OCI-LY1 (cell line): ENCODE measurements around the gene C11orf98.

Experiments used
- H2AFZ ChIP-seq: fragments of 200-600 bp; sonication (generic), shearing (Covaris generic); 2 replicates; pipeline ENCODE4 v1.6.0; 2014; ENCODE audit warnings: antibody characterized with exemption, mild to moderate bottlenecking, low read length
- H3F3A ChIP-seq: fragments of 200-600 bp; sonication (generic), shearing (Covaris generic); 2 replicates; pipeline ENCODE4 v1.6.0; 2014; ENCODE audit warnings: mild to moderate bottlenecking, antibody characterized with exemption, low read length, moderate library complexity; ENCODE audit not compliant: insufficient read depth
- H3K27ac ChIP-seq: fragments of 200-600 bp; sonication (generic); 2 replicates; pipeline ENCODE4 v1.5.1; 2014; ENCODE audit warnings: low read length, mixed run types, mild to moderate bottlenecking, low read depth; ENCODE audit not compliant: poor library complexity, severe bottlenecking
- H3K27me3 ChIP-seq: fragments of 200-600 bp; sonication (generic); 2 replicates; pipeline ENCODE4 v1.6.0; 2014; ENCODE audit warnings: antibody characterized with exemption, mild to moderate bottlenecking, low read length, moderate library complexity; ENCODE audit not compliant: insufficient read depth
- H3K36me3 ChIP-seq: fragments of 200-600 bp; sonication (generic); 2 replicates; pipeline ENCODE4 v1.6.1; 2014; ENCODE audit warnings: mild to moderate bottlenecking, antibody characterized with exemption, low read length, moderate library complexity, mixed read lengths; ENCODE audit not compliant: insufficient read depth
- H3K4me1 ChIP-seq: fragments of 200-600 bp; sonication (generic); 2 replicates; pipeline ENCODE4 v1.5.1; 2014; ENCODE audit warnings: mild to moderate bottlenecking, low read length, moderate library complexity; ENCODE audit not compliant: insufficient read depth, severe bottlenecking
- H3K4me2 ChIP-seq: fragments of 200-600 bp; sonication (generic), shearing (Covaris generic); 2 replicates; pipeline ENCODE4 v1.6.1; 2014; ENCODE audit warnings: low read length
- H3K4me3 ChIP-seq: fragments of 200-600 bp; sonication (generic); 2 replicates; pipeline ENCODE4 v1.5.1; 2014; ENCODE audit warnings: low read length, low read depth, mild to moderate bottlenecking, mixed read lengths; ENCODE audit not compliant: poor library complexity, severe bottlenecking
- H3K79me2 ChIP-seq: fragments of 200-600 bp; shearing (Covaris generic); 2 replicates; pipeline ENCODE4 v1.6.1; 2016; ENCODE audit warnings: mixed run types, low read length, mixed read lengths; ENCODE audit not compliant: insufficient read depth
- H3K9ac ChIP-seq: fragments of 200-600 bp; sonication (generic), shearing (Covaris generic); 2 replicates; pipeline ENCODE4 v1.6.1; 2014; ENCODE audit warnings: mild to moderate bottlenecking, low read length, mixed read lengths
- H3K9me2 ChIP-seq: fragments of 200-600 bp; sonication (generic), shearing (Covaris generic); 2 replicates; pipeline ENCODE4 v1.6.1; 2014; ENCODE audit warnings: low read depth, mild to moderate bottlenecking, low read length, mixed read lengths
- H3K9me3 ChIP-seq: fragments of 200-600 bp; shearing (Covaris generic); 2 replicates; pipeline ENCODE4 v1.6.1; 2014; ENCODE audit warnings: low read length, mixed read lengths
- H4K20me1 ChIP-seq: fragments of 200-600 bp; sonication (generic), shearing (Covaris generic); 2 replicates; pipeline ENCODE4 v1.6.0; 2016; ENCODE audit warnings: mild to moderate bottlenecking, low read length; ENCODE audit not compliant: insufficient read depth
- CTCF ChIP-seq: fragments of 200-600 bp; sonication (generic), shearing (Covaris generic); IDR thresholded peaks from 2 replicates; pipeline ENCODE4 v1.5.1; 2017; ENCODE audit warnings: mild to moderate bottlenecking, antibody characterized with exemption, low read length, moderate library complexity, mixed read lengths
- EZH2 ChIP-seq: fragments of 200-600 bp; sonication (generic), shearing (Covaris generic); IDR thresholded peaks from 2 replicates; pipeline ENCODE4 v1.8.0; 2017; ENCODE audit warnings: borderline replicate concordance, mixed run types, mild to moderate bottlenecking, antibody characterized with exemption, low read length, moderate library complexity, mixed read lengths

C11orf98 gene

GRCh38 chr11:62673196-62673525 is 8.2 kb upstream of the C11orf98 start:
- TF ChIP-seq CTCF (no peak), EZH2 (no peak)
- Histone ChIP-seq H3K36me3 (peaks cover 34% of the 10 kb centered on the region; the same call in 1 of the 2 replicates), H3K9me3 (no peaks in the 10 kb centered on the region), H2AFZ (no peak overlapping the region), H3F3A (no peaks in the 10 kb centered on the region), H3K9me2 (no peaks in the 10 kb centered on the region), H3K9ac (peak overlapping the region; percentile 95), H3K4me3 (peak overlapping the region; percentile 91), H3K79me2 (0 out of 2 replicates have a peak, but pooled peaks cover 4% of the 10 kb centered on the region), H3K4me1 (peaks cover 52% of the 10 kb centered on the region), H3K27ac (peak overlapping the region; percentile 93), H3K27me3 (no peaks in the 10 kb centered on the region), H4K20me1 (no peaks in the 10 kb centered on the region), H3K4me2 (peak overlapping the region; percentile 93)

GRCh38 chr11:62671608-62672389 is 6.8 kb upstream of the C11orf98 start, which contains the start of the genes LBHD1 and UQCC3:
Gene LBHD1 (minus strand): TSS chr11:62672267. CDS start chr11:62670031, 2,236 bp downstream.
Gene UQCC3 (plus strand): TSS chr11:62671673. CDS start chr11:62671746, 73 bp downstream.
- Histone ChIP-seq H3K9me3 (no peaks in the 10 kb centered on the region), H3K4me2 (peak within 1 kb of the TSS; percentile 93), H3K9me2 (no peaks in the 10 kb centered on the region), H4K20me1 (no peaks in the 10 kb centered on the region), H3K4me1 (peaks cover 53% of the 10 kb centered on the region), H3K79me2 (0 out of 2 replicates have a peak, but pooled peaks cover 4% of the 10 kb centered on the region), H3K27me3 (no peaks in the 10 kb centered on the region), H3K9ac (peak within 1 kb of the TSS; percentile 95), H2AFZ (no peak within 1 kb of the TSS), H3K27ac (peak within 1 kb of the TSS; percentile 93), H3F3A (no peaks in the 10 kb centered on the region), H3K36me3 (peaks cover 36% of the 10 kb centered on the region; the same call in 1 of the 2 replicates), H3K4me3 (peak within 1 kb of the TSS; percentile 91)
- no peak for TF ChIP-seq EZH2
- no peak for TF ChIP-seq CTCF

GRCh38 chr11:62671236-62671607 is 6.2 kb upstream of the C11orf98 start:
- Histone ChIP-seq H3K79me2 (0 out of 2 replicates have a peak, but pooled peaks cover 4% of the 10 kb centered on the region), H3K9ac (peak overlapping the region; percentile 95), H3K27me3 (no peaks in the 10 kb centered on the region), H3K27ac (peak overlapping the region; percentile 93), H3F3A (no peaks in the 10 kb centered on the region), H3K4me1 (peaks cover 59% of the 10 kb centered on the region), H3K36me3 (peaks cover 36% of the 10 kb centered on the region), H4K20me1 (no peaks in the 10 kb centered on the region), H3K4me3 (peak overlapping the region; percentile 91), H3K4me2 (peak overlapping the region; percentile 93), H3K9me3 (no peaks in the 10 kb centered on the region), H2AFZ (no peak overlapping the region), H3K9me2 (no peaks in the 10 kb centered on the region)
- TF ChIP-seq EZH2: no peak
- TF ChIP-seq CTCF: no peak
